GM12892 (cell line): ENCODE results near the gene CEP112.

Experiments
- DNase-seq: peaks from one replicate; pipeline ENCODE4 v3.0.0; 2011; ENCODE audit not compliant: insufficient read length
- FAIRE-seq: peaks from 2 replicates; lab custom pipeline; 2011; peaks lifted over from hg19 to GRCh38; lab: Jason Lieb, UNC
- POLR2A ChIP-seq: IDR thresholded peaks from 2 replicates; pipeline ENCODE4 v1.6.1; 2011; ENCODE audit warnings: low read depth, low read length, control low read depth
- POLR2AphosphoS5 ChIP-seq: IDR thresholded peaks from 2 replicates; pipeline ENCODE4 v1.6.1; 2011; ENCODE audit warnings: low read depth, low read length, control low read depth
- TAF1 ChIP-seq: IDR thresholded peaks from 2 replicates; pipeline ENCODE4 v1.6.1; 2011; ENCODE audit warnings: low read depth, mild to moderate bottlenecking, control low read depth, low read length, borderline replicate concordance

The CEP112 gene

GRCh38 chr17:65712383-65713267, 479.3 kb downstream of the CEP112 start:
- FAIRE-seq (no peak), DNase-seq (no peak)
- TF ChIP-seq POLR2AphosphoS5 (no peak), TAF1 (no peak), POLR2A (no peak)

DNA sequence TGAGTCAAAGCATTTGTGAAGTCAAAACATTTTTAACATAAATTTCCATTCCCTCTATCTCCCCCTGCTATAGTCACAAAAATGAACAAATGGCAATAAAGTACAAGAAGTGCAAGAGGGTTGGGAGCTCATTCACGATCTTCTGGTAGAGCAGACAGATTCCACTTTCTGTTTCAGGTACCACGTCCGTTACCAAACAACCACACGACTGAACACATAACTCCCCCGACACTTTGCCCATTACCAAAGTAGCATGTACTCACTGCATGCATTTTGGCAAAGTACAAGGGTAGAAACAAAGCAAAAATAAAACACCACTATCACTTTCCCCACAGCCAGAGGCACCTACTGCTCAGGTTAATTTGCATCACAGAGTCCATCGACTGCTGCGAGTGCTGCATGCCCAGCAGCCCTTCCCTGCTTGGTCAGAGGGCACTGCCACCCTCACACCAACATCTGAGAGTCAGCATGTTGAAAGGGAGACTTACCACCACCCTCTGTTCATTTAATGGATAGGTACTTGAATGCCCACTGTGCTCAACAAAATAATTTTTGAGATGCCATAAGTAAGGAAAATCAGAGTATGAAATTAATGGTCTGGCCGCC, 480.2 kb downstream of the CEP112 start:
- no peak for DNase-seq
- no peak for FAIRE-seq
- no peak for TF ChIP-seq TAF1
- no peak for TF ChIP-seq POLR2AphosphoS5
- no peak for TF ChIP-seq POLR2A

- TF ChIP-seq POLR2A (no peak), TAF1 (no peak), POLR2AphosphoS5 (no peak)
- FAIRE-seq (no peak), DNase-seq (no peak)
Measured at GRCh38 chr17:65707780-65708179, 484.2 kb downstream of the CEP112 start.

DNA sequence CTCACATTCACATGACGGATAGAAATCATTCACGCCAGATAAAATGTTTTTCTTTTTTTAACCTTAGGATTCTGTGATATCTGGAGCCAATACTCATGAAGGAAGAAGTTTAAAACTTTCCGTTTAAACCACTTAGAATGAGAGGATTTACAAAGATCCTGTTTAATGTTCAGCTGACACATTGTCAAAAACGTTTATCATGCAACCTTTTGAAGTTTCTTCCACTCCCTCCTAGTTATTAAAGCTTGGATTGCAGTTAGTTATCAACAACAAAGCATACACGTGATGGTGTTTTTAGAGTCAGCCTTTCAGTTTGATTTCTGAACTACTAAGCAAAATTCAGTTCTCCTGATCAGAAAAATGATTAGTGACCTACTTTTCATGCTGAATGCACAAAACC, 487.2 kb downstream of the CEP112 start:
- FAIRE-seq = no peak
- TF ChIP-seq TAF1 (no peak), POLR2A (no peak), POLR2AphosphoS5 (no peak)
- no peak for DNase-seq

- no peak for FAIRE-seq
- no peak for DNase-seq
- TF ChIP-seq TAF1 = no peak
- no peak for TF ChIP-seq POLR2AphosphoS5
- TF ChIP-seq POLR2A = no peak
Measured at GRCh38 chr17:65703891-65704290, 488.0 kb downstream of the CEP112 start.

GRCh38 chr17:65699459-65699858, 492.5 kb downstream of the CEP112 start:
- FAIRE-seq = no peak
- TF ChIP-seq POLR2AphosphoS5 (no peak), POLR2A (no peak), TAF1 (no peak)

GRCh38 chr17:65698381-65699061, 493.4 kb downstream of the CEP112 start:
- no peak for TF ChIP-seq TAF1
- TF ChIP-seq POLR2A = no peak
- TF ChIP-seq POLR2AphosphoS5 = no peak
- DNase-seq (no peak), FAIRE-seq (no peak)

More at GRCh38 chr17:65699459-65699858, 492.5 kb downstream of the CEP112 start:
- no peak for DNase-seq

DNA sequence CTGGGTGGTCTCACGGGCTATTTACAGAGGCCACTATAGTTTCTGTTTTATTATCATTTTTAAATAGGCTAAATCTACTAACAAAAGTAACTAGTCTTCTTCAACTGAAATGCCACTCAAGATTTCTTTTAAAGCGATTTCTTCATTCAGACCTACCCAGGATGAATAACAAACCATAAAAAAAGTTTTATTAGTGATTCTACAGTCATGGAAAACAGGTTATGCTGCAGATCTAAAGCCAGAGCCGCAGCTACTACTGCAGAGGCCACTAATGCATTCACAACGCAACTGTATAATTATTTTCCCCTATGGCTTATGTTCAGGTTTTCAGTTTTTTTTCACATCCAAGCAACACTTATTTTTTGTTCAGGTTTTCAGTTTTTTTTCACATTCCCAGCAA, 494.3 kb downstream of the CEP112 start:
- TF ChIP-seq POLR2AphosphoS5 = no peak
- TF ChIP-seq TAF1 = no peak
- no peak for TF ChIP-seq POLR2A
- no peak for DNase-seq
- no peak for FAIRE-seq

DNA sequence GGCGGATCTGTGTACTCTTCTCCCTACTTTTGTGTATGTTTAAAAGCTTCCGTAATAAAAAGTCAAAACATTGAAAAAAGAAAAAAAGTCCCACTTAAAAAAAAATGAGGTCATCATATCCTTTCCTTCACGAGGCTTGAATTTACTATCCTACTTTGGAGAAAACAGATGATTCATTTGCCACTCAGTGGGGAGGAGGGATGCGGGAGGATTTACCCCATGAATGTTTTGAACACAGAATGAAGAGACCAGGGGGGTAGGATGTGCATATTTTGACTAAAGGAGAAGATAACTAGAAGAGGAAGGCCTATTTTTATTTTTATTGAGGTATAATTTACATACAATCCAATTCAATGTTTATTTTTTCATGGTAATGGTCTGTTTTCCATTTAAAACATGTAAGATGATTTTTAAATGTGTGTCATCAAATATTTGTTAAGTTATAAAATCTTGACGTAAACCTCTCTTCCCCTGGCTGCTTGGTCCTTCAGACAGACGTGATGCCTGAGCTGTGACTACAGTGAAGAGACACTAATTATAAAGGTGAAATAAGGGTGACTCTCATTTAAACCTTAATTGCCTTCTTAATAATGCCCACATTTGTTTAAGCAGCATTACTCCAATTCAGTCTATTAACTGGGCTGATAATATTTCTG, 495.1 kb downstream of the CEP112 start:
- FAIRE-seq (no peak), DNase-seq (no peak)
- no peak for TF ChIP-seq POLR2A
- no peak for TF ChIP-seq POLR2AphosphoS5
- no peak for TF ChIP-seq TAF1

DNA sequence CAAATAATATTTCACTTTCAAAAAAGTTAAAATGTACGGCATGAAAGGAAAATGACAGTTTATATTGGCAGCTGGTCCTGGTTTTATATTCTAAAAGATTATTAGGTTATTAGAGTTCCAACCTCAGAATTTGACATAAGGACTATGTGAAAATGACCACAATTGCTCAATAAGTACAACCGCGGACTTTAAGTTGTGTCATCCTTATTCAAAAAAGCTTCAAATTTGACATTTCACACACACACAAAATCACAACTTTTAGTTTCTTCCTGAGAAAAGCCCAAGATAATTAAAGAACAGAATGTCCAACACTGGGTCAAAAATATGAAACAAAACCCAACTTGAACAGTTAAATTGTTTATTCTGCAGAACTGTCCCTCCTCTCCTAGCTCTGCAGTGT, 497.3 kb downstream of the CEP112 start:
- FAIRE-seq (no peak), DNase-seq (no peak)
- no peak for TF ChIP-seq TAF1
- no peak for TF ChIP-seq POLR2A
- no peak for TF ChIP-seq POLR2AphosphoS5
